ENCODE measurements around the gene RANBP3.
"Not testable (repeated sequence)": the region's sequence is repeated elsewhere in the genome, so short reads cannot be mapped to it uniquely, and the experiment has no call there.

Gene RANBP3

DNA sequence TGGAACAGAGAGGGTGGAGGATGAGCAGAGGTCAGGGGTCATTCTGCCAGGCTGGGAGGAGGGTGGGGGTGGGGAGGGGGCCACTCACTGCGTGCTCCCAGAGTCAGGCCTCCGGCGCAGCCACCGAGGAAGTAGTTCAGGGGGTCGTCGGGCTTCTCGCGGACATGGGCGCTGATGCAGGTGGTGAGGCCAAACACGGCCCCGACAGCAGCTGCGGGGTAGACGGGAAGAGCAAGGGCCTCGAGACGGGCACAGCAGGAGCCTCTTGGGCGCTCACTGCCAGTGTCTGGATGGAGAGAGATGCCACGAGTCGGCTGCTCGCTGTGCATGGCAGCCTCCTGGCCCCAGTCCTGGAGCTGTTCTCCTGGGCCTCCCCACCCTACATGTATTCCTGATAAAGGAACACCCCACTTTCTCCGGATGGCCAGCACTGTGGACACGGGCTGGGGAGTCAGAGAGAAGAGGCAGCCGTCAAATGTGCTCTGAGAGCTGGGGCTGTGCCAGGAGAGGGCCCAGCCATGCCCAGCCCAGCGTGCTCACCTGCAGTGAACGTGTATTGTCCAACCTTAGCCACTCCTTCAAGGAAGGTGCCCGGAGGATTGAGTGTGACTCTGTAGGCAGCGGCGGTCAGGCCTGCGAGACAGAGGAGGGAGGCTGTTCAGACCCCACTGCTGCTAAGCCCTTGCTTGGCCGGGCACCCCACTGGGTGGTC is 81.4 kb downstream of the RANBP3 start:
- DNase-seq: no peak

DNA sequence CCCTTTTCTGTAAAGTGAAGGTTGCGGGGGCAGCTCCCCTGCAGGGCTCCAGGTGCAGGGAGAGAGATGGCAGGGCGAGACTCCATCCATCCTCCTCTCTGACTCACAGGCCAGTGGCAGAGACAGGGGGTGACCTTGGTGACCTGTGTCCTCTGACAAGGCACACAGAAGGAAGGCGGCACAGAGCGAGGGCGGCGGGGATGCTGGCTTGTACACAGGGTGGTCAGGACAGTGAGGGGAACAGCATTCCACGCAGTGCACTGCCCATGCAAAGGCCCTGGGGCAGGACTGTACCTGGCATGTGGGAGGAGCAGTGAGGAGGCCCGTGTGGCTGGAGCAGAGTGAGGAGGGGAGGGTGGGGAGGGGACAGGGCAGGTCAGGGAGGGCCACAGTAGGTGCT is 82.0 kb downstream of the RANBP3 start:
- DNase-seq: no peak

- no peak for DNase-seq
Observed at GRCh38 chr19:5895409-5895808, 82.5 kb downstream of the RANBP3 start.

GRCh38 chr19:5894704-5895349 is 83.1 kb downstream of the RANBP3 start:
- DNase-seq: no peak

DNA sequence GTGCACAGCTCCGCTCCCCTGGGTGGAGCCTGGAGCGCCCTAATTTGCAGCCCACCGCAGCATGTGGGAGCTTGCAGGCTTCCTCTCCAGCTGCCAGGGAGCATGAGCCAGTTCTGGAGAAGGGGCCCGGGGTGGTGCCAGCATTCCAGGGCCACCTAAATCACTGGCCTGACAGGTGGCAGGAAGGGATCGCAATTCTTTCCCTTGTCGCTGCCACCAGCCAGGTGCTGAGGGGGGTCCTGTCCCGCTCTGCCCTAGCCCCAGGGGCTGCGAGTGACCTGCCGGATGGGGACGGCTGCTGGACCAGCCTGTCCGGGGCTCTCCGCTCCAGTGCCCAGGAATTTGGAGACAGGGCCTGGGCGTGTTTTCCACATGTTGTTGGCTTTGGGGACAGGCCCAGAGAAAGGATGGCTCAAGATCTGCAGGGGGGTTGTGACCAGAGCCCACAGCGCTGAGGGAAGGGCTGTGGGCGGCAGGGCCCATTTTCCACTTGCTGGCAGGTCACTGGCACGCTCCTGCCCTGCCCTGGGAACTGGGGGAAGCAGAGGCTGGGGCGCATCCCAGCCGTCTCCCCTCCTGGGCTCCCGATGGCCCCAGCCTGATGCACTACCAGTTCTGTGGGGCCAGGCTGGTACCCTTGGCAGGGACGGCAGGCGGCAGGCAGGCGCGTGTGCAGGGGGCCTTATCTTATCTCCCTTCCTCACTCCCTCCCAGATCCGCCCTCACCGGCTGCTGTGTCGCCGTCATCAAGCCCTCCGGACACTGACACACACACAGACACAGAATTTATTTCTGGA is 83.8 kb downstream of the RANBP3 start:
- no peak for DNase-seq

- no peak for DNase-seq
Observed at GRCh38 chr19:5893296-5893903, 84.5 kb downstream of the RANBP3 start.

GRCh38 chr19:5892772-5893275 is 85.1 kb downstream of the RANBP3 start:
- DNase-seq: no peak

DNA sequence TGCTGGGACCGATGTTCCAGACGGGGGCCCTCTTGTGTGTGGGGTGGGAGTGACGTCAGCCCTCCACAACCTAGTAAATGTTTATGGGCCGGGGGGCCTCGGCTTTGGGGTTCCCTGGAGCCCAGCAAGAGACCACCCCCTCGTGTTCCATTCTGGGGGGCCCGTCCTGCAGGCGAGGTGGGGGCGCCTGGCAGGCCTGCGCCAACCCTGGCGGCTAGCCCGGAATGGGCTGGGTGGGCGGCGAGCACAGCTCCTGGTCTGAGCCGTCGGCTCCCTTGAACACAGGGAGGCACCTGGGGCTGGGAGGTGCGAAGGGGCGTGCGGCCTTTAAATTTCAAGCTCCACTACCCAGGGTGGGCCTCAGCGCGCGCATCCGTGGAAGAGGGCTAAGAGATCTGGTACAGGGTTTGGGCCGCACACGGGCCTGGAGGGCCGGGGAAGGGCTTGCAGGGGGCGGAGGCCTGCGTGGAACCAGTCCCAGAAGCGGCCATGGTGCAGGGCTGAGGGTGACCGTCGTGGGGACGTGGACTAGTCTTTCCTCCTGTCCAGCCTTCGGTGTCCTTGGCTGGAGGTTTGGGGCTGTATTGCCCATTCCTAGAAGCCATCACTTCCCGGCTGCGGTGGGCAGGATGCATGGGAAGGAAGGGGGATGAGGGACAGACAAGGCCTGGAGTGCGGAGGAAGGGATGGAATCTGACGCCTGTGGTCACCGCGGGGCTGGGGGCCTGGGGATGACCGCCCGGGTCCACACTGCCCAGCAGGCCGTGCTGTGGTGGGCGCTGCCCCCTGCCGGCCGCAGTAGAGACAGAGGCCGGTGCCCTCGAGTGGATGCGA is 85.8 kb downstream of the RANBP3 start:
- no peak for DNase-seq

DNA sequence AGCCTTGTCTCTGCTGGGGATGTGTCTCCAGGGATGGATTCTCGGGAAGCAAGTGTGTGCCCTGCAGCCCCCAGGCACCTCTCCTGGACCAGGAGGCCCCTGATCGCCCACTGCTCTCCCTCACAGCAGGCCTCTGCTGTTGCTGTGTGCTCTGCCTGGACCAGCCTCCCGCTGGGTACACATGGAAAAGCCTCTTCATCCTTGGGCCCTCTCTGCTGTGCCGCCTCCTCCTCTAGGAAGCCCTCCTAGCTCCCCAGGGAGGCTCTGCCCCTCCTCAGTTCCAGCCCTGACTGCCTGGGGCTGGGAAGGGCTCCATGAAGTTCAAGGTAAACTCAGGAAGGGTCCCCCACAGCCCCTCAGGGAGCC is 86.4 kb downstream of the RANBP3 start:
- DNase-seq: no peak

DNA sequence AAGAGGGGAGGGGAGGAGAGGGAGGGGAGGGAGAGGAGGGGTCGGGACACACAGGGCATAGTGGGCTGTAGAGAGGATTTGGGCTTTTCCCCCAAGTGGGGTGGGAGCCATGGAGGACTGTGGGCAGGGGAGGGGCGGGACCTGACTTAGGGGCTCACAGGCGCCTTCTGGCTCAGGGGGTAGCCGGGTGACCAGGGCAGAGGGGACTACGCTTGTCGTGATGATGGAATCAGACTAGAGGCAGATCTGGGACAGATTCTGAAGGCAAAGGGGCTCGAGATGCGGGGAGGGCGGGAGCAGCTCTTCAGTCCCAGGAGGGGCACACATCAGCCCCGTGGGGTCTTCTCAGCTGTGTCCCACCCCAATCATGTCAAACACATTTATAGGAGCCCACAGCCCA is 87.8 kb downstream of the RANBP3 start:
- DNase-seq: no peak

- DNase-seq: no peak
Observed at GRCh38 chr19:5889288-5889971, 88.5 kb downstream of the RANBP3 start.

- DNase-seq: not testable (repeated sequence)
Observed at GRCh38 chr19:5884065-5884811, 93.7 kb downstream of the RANBP3 start.

GRCh38 chr19:5883157-5883873 is 94.6 kb downstream of the RANBP3 start:
- not testable (repeated sequence) for DNase-seq

DNA sequence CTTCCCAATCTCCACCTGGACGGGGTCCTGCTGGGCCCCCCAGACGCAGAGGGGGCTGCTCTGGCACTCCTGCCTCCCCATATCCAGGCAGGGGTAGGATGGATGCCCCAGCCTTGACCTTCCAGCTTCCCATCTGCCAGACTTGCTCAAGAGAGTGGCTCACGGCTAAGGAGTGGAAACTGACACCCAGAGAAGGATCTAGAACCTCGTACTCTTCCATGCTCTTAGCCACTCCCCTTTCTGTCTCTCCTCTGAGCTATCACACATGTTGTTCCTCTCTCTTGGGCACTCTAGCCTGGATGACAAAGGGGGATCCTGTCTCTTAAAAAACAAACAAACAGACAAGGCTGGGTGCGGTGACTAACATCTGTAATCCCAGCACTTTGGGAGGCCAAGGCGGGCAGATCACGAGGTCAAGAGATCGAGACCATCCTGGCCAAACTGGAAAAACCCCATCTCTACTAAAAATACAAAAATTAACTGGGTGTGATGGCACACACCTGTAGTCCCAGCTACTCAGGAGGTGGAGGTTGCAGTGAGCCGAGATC is 95.4 kb downstream of the RANBP3 start:
- no peak for DNase-seq

DNA sequence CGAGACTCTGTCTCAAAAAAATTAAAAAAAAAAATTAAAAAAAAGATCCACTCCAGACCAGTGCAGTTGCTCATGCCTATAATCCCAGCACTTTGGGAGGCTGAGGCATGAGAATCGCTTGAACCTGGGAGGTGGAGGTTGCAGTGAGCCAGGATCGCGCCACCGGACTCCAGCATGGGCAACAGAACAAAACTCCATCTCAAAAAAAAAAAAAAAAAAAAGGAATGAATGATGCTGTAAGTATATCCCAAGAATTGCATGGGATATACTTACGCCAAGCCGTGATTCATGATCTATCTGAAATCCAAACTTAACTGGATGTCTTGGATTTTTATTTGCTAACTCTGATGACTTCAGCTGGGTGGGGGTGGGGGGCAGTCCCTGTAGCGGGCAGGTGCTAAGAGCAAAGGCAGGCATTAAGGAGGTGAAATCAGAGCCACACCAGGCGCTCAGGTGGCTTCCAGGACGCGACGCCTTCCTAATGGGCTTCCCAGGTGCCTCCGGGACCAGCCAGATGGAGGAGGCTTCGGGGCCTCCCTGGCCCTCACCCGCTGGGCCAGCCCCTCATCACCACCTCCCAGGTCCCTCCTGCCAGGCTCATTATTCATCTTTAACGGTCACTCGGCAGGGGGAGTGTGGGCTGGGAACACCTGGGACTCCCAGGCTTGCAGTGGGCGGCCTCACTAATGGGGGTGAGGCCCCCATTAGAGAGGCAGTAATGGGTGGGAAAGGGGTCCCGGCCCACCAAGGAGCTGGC is 96.2 kb downstream of the RANBP3 start:
- DNase-seq: no peak

DNA sequence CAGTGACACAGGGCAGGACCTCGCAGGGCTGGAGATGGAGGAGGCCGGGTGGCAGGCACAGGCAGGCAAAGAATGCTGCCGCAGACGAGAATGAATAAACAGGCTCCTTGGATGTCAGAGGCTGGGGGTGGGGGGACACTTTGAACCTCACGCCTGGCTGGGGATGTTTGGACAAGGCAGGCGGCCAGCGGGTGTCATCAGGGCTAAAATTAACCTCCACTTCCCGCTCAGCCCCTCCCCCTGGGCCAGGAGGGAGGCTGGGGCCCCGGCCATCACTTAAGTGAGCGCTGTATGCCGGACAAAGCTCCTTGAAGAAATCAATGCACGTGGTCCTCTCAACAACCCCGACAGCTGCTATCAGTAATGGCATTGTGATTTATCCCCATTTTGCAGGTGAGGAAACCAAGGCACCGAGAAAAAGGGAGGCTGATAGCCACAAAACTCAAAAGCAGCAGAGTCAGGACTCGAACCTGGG is 97.3 kb downstream of the RANBP3 start:
- no peak for DNase-seq

- DNase-seq: no peak
Observed at GRCh38 chr19:5880196-5880595, 97.7 kb downstream of the RANBP3 start.

- DNase-seq: no peak
Observed at GRCh38 chr19:5877882-5878281, 100.1 kb downstream of the RANBP3 start.

DNA sequence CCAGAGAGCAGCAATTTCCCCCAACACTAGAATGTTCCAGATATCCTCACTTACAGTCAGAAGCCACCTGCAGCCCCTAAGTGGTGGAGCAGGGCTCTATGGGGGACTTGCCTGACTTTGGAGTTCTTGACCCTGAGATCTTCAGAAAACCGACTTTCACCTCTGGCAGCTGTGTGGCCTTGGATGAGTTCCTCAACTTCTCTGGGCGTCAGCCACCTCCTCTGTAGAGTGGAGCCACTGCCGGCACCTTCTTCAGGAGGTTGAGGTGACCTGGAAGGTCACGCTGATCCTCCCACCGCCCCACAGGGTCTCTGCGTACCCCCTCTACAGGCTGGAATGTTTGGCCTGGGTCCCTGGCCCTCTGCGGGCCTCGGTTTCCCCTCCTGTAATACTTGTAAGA is 100.5 kb downstream of the RANBP3 start:
- no peak for DNase-seq

All from stimulated activated CD4-positive, alpha-beta T cell treated with anti-CD3 and anti-CD28 coated beads, Interleukin-2, amount 100 ng/mL, for 48 hours (primary cell).